Amniotic epithelial cell (primary cell): ENCODE results near the gene KRT16.
"Not testable (repeated sequence)": the region's sequence is repeated elsewhere in the genome, so short reads cannot be mapped to it uniquely, and the experiment has no call there.

ENCODE experiments used
- DNase-seq: peaks from one replicate; pipeline ENCODE4 v3.0.0-alpha.2; 2010; ENCODE audit warnings: low read depth

KRT16 gene

DNA sequence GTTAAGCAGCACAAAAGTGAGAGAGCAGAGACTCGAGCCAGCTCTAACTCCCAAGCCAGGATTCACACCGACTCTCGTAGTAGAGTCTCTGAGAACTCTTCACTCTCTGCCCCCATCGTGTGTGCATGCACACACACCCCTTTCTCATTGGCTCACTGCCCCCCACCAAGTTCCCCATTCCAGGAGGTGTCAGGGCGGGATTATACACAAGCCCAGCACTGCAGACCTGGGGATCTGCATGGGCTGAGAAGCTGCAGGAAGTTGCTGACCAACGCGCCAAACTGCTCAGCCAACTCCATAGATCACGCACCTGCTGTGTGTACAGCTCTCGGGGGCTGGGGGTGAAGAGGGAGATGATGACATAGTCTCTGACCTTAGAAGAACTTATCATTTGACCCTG is 2.2 kb upstream of the KRT16 start:
- not testable (repeated sequence) for DNase-seq

DNA sequence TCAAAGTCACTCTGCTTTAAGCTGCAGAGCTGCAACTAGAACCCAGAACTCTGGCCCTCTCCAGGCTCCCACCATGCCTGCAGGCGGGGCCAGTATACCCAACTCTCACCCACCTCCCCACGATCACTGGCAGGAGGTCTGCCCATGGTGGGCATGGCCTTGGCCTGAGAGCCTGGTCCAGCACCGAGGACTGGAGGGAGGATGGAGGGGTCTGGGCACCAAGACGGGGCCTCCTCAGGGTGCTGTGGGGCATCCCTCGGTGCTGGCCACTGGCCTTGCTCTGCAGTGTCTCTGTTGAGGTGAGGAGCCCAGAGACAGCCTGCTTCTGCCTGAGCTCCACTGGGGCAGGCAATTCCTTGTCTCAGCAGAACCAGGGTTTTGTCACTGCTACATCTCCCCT is 1.5 kb upstream of the KRT16 start:
- no peak for DNase-seq

DNA sequence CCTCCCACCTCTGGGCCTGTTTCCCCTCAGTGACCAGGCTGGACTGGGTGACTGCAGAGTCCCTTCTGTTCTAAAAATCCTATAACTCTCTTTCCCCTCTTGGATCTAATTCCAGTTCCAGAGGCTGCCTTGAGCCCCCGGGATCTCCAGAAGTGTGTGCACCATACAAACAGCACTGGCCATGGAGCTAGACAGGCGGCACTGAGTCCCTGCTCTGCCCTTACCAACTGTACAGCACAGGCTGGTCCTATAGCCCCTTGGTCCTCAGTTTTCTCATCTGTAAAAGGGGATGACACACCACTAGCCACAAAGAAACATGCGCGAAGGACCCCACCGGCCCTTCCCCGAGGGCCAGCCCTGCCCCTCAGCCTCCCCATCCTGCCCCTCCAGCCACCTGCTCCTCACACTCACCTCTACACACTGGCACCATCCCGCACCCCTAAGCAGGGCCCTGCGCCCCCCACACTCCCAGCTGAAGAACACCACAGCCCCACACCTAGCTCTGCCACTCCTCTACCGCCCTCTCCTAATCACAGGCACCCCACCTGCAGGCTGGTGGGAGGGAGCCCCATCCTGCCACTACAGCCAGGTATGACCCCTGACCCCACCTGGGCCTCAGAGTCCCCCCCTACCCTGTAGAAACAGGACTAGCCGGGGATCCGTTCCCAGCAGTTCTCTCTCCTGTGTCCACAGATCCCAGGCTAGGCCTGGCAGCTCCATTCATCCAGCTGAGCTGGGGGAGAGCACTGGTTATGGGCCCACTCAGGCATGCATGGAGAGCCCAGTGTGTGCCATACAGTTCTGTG is 913 bp upstream of the KRT16 start:
- no peak for DNase-seq

DNA sequence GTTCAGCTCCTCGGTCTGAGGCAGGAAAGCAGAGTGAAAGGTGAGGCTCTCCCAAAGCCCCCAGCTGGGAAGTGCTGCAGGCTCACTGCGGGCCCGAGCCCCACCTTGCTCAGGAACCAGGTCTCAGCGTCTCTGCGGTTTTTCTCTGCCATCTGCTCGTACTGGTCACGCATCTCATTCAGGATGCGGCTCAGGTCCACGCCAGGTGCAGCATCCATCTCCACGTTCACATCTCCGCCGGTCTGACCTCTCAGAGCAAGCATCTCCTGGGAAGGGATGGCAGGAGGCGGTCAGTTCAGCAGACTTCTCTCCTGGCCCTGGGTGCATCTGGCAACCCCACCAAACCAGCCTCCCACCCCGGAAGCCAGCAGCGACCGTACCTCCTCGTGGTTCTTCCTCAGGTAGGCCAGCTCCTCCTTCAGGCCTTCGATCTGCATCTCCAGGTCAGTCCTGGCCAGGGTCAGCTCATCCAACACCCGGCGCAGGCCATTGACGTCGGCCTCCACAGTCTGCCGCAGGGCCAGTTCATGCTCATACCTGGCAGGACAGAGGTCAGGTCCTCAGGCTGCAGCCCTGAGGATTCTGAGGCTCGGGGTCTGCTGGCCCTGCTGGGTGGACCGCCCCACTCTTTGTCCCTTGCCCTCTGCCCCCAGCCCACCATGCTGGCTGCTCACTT is 1.5 kb downstream of the KRT16 start:
- DNase-seq = no peak

DNA sequence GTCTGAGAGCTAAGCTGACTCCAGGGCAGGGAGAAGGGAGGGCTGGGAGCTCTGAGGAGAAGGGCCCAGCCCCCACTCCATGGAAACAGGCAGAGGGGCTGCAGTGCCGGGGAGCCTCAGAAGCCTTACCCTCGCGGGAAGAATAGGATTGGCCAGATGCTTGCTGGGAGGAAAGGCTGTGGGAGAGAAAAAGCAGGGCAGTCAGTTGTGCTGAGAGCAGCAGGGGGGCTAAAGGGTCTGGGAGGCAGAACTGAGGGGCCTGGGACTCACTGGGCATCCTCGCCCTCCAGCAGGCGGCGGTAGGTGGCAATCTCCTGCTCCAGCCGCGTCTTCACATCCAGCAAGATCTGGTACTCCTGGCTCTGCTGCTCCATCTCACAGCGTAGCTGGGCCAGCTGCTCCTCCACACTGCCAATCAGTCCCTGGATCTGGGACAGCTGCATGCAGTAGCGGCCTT is 2.5 kb downstream of the KRT16 start:
- DNase-seq = not testable (repeated sequence)

DNA sequence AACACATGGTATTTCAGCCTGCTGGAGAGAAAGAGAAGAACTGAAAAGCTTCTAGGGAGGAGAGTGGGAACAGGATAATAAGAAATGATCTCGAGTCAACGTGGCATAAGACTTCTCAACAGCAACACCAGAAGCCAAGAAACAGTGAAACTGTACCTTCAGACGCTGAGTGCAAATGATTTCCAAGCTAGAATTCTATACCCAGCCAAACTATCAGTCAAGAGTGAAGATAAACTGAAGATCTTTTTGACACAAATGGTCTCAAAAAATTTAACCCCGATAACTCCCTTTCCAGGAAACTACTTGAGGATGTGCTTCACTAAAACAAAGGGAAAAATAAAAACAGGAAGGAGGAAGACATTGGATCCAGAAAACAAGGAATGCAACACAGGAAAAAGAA is 5.6 kb downstream of the KRT16 start:
- not testable (repeated sequence) for DNase-seq

DNA sequence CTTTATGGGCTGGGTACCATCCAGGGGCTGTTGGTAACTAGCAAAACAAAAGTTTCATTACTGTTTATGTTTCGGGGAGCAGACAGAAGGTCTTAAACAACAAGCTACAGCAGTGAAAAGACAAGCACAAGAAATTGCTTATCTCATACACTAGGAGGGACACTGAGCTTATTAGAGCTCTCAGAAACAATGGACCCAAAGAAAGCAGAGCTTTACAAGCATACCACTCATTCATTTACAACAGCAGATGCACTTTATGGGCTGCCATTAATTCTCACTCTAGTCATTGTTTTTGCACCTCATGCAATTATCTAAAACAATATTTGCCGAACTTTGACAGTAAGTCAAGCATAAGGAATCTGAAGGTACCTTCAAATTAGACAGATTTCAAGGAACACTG is 10.0 kb downstream of the KRT16 start:
- DNase-seq = no peak

DNA sequence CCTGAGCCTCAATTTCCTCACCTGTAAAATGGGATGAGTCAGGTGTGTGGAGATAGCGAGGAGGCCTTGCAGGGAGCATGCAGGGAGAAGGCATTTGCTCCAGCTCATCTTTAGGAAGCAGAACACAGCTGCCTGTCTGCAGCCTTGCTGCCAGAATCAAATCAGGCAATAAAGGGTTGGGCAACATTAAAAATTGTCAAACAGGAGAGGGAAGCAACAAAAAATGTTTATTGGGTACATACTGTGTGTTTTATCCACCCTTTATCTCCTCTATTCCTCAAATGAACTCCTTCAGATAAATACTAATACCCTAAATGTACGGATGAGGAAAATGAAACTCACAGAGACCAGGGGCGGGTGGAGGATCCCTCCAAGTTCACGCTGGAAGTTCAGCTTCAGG is 12.2 kb downstream of the KRT16 start:
- no peak for DNase-seq

DNA sequence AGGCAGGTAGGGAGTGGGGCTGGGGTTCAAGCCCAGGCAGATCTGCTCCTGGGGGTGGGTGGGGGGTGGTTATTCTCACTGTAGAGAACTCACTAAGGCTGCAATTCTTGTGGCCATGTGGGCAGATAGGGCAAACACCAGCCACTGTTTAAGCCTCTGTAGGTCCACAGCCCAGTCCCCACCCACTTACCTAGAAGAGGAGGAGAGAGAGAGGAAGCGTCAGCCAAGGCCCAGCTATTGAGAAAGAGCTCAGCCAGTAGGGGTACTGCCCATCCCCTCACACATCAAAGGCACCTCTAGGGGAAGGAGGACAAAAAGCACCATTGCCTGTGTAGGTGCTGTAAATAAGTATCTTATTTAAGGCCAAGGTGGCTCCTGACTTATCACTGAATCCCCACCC is 12.9 kb downstream of the KRT16 start:
- no peak for DNase-seq

DNA sequence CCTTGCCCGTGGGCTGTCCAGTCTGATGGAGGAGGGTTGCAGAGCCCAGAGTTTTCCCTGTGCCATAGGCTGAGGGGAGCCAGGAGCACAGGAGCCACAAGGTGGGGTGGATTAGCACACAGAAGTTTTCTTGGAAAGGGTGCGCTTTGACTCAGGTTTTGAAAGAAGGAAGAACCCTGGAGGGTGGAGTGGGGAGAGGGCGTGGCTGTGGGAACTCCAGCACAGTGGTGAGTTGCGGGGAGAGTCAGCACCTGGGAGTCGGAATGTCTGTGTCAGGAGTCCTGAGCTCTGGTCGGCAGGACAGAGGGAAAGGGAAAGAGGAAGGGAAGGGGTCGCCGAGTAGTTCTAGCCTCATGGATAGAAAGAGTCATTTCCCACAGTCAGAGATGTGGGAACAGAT is 17.0 kb downstream of the KRT16 start:
- no peak for DNase-seq

DNA sequence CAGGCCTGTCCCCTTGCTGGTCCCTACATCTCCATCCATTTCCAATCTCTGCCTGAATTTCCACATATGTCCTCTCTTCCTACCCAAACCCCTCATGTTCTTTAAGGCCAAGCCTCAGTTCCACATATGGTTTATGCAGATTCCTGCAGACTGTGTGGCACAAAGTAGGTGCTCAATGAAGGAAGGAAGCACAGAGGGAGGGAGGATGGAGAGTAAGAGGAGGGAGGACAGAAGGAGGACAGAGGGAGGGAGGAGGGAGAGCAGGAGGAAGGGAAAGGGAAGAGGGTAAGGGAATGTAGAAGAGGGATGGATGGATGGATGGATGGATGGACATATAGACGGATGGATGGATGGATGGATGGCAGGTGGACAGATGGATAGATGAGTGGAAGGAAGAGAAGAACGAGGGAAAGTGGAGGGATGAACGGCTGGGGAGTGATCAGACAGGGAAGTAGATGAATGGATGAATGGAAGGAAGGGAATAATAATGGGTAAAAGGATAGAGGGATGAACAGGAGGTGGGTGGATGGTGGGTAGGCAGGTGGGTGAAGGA is 18.1 kb downstream of the KRT16 start:
- DNase-seq = no peak

DNA sequence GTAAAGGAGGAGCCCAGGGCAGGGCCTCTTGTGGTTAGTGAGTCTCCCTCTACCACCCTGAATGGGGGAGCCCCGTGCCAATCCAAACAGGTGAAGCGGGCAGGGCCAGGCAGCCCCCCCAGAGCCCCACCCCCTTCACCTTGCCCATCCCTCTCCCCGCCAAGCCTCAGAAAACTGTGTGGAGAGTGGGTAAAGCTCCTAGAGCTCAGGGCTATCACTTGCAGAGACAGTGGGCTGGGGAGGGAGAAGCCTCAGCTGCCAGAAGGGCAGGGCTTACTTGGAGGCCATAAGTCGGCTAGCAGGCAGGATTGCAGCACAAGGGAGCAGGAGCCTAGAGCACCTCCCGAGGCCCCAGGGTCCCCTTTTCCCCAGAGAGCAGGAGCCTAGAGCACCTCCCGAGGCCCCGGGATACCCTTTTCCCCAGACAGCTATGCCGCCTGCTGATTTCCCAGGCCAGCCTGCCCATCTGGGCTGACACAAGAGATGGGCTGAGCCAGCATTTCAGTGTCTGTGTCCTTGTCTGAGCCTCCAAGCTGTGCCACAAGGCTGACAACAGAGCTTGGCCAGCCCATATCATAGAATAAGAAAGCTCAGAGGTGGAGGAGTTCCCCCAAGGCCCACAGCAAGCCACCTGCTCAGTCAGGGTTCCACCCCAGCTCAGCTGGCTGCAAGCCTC is 19.1 kb downstream of the KRT16 start:
- DNase-seq = no peak

DNA sequence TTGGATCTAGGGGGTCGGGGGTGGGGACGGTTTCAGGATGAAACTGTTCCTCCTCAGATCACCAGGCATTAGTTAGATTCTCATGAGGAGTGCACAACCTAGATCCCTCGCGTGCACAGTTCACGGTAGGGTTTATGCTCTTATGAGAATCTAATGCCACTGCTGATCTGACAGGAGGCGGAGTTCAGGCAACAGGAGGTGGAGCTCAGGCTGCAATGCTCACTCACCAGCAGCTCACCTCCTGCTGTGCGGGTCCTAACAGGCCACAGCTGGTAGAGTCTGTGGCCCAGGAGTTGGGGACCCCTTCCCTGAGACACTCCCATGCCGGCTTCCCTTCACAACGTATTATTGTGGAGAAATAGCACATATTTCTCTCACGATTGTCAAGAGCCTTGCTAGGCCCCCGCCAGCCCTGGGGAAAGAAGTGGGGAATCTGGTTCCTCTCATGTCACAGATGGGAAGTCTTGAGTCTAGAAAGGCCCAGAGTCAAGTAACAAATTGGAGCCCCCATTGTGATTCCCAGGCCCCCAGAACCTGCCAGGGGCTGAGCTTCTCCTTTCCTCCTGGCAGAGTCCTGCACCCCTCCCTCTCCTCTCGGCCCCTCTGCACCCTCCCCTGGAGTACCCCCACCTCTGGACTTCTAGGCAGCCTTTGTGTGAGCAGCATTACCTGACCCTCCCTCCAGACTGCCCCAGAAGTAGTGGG is 19.8 kb downstream of the KRT16 start:
- no peak for DNase-seq

DNA sequence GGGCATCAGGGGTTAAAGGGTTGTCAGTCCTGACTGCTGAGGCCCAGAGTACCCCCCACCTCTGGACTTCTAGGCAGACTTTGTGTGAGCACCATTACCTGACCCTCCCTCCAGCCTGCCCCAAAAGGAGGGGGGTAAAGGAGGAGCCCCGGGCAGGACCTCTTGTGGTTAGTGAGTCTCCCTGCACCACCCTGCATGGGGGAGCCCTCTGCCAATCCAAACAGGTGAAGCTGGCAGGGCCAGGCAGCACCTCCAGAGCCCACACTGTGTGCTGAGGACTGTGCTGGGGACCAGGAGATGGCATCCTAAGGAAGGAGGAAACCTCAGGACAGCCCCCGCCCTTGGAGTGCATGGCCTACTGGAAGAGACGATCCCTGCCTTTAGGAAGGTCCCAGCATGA is 23.3 kb downstream of the KRT16 start:
- DNase-seq = no peak

DNA sequence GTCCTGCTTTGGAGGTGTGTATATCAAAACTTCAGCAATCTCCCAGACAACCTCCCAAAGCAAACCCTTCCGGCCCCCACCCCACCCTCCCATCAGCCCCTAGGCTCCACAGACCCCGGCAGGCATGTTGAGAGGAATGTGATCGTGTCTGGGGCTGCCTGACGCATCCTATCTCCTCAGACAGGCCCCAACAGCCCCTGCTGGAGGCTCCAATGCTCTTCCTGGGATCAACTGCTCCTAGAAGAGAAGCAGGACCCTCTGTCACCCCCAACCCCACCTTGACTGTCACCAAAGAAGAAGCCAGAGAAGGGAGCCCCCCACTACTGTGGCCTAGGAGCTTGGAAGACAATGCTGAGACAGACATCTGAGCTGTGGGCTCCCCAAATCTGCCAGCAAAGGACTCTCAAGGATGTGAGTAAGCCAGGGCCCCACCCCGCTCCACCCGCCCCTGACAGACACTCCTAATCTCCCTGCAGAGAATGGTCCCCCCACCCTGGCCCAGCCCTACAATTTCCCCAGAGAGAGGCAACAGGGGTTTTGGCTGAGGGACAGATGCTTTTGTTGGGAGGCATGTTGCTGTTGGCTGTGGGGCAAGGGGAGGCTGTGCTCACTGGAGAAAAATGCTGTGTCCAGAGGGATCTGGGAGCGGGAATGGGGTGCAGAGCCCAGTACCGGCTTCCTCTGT is 24.3 kb downstream of the KRT16 start:
- no peak for DNase-seq

DNA sequence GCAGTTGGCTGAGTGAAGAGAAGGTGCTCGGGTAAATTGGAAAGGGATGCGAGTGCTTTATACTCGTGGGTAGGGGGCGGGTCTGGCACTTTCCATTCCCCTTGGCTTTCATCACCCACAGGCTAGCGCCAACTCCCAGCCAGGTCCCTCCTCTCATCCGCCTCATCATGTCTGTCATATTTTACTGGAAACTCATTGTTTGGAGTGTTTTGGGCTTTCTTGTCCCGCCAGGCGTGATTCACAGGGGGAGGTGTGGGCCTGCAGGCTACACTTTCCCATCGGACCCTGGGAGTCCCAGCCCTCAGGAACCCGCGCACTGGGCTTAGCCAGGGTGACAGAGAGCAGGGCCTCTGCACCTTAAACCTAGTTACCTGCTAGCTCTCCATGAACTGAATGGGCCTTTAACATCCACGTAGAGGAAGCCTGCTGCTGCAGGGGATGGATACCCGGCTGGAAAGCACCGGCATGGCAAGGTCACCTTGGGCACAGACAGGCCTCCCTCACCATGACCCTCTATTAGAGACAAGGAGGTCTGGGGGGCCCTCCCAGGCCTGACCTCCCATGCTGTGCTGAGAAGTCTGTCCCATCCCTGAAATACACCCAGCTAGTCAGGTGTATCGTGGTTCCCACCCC is 25.6 kb downstream of the KRT16 start, which contains the start of gene KRT14:
Gene KRT14 (minus strand): TSS at position 33 of the 633 bp plus-strand sequence. CDS start 61 bp downstream, outside the sequence.
- no peak for DNase-seq

DNA sequence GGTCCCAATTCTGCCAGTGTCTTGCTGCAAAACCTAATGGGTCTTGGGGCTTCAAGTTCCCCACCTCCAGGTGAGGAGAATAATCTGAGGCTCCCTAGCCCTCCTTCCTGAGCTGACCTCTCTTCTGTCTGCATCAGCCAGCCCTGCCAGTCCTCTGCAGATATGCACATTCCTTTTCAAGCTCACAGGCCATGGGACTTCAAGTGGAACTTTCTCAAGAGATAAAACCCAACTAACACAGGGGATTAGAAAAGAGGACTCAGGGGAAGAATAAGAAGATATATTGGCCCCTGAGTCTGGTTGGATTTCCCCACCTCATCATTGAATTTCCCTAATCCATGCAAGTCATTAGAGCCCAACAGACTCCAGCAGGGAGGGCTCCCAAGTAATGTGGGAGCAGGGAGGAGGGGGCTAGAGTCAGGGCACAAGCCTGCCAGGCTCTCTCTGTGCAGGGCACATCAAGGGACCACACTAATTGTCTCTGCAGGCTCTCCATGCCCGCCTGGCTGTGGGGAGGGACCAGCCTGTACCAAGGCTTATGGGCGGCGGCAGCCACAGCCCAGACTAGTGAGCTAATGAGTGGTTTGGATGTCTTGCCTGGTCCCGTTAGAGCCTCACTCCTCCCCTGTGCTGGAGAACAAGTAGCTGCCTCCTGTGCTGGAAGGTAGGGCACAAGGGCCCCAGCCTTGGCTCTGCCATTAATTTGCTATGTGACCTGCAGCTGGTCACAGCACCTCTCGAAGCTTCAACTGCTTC is 27.1 kb downstream of the KRT16 start:
- DNase-seq = no peak

DNA sequence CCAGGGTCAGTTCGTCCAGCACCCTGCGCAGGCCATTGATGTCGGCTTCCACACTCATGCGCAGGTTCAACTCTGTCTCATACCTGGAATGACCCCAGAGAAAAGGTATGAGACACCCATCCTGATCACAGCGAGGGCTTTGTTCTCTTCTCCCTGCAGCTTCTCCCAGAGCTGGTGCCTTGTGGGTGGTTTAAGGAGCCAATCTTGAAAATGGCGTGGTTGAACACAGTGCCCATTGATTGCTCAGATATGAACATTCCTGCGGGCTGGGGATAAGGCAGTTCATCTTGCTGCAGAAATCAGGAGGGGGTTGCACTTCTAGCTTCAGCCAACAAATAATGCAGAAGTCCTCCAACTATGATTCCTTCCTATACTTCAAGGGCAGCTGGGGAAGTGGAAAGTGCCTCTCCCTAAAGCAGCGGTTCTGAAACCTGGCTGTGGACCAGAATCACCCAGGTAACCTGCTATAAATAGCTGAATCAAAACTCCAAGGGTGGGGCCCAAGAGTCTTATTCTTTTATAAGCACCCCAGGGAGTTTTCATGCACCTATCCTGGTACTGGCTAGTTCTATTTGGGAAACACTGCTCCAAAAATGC is 28.1 kb downstream of the KRT16 start:
- DNase-seq = not testable (repeated sequence)
